Thyroid gland (tissue), 4 donors: ENCODE results near the gene NANOS3. TPM values are rescaled to one million over a fixed set of nuclear protein-coding genes. Genes with fewer than 3 reads are reported as not detected.

ENCODE experiments used
- DNase-seq, 2 donors: peaks; one replicate each; pipeline ENCODE4 v3.0.0-alpha.2; 2019
- H3K27ac ChIP-seq, 3 donors: fragments of 200-600 bp; sonication (generic); 1 replicate in 2 of 3; 2 replicates in 1 of 3; pipeline ENCODE4 v1.5.1; 2016 to 2019; ENCODE audit warnings: mild to moderate bottlenecking in 1 of 3, moderate library complexity in 1 of 3
- H3K27me3 ChIP-seq: fragments of 200-600 bp; sonication (generic); one replicate; pipeline ENCODE4 v1.5.1; 2019
- H3K36me3 ChIP-seq, 2 donors: fragments of 200-600 bp; sonication (generic); one replicate each; pipeline ENCODE4 v1.5.1; 2016 to 2019
- H3K4me1 ChIP-seq, 2 donors: fragments of 200-600 bp; sonication (generic); one replicate each; pipeline ENCODE4 v1.5.1; 2017 to 2019
- H3K4me3 ChIP-seq, 3 donors: fragments of 200-600 bp; sonication (generic); replicated peaks in 1 of 3; 1 replicate in 2 of 3; 2 replicates in 1 of 3; pipeline ENCODE4 v1.5.1; 2016; ENCODE audit warnings: mild to moderate bottlenecking in 1 of 3
- H3K9me3 ChIP-seq: fragments of 200-600 bp; sonication (generic); one replicate; pipeline ENCODE4 v1.5.1; 2017
- CTCF ChIP-seq, 6 experiments: fragments of 200-600 bp in 3 of 6; fragments of 450-650 bp in 3 of 6; sonication (generic) in 3 of 6; IDR thresholded peaks; one replicate each; pipeline ENCODE4 v1.5.1; 2016 to 2019; ENCODE audit warnings: antibody characterized with exemption in 6 of 6, mild to moderate bottlenecking in 2 of 6, inconsistent platforms in 1 of 6, moderate library complexity in 1 of 6
- POLR2A ChIP-seq, 2 donors: fragments of 450-650 bp; IDR thresholded peaks; one replicate each; pipeline ENCODE4 v1.6.1; 2017; ENCODE audit warnings: antibody characterized with exemption in 2 of 2, mild to moderate bottlenecking in 2 of 2, moderate library complexity in 1 of 2
- WGBS, 2 donors: methylation state at CpG; one replicate each; pipeline ENCODE4 v1.1.5; 2017; 5-methylcytosine and 5-hydroxymethylcytosine counted together
- intact Hi-C: fragments of 100-400 bp; cut with DNase I; formaldehyde crosslinking; loops from one replicate; pipeline ENCODE4 v1.15.1; 2023
- total RNA-seq, 4 donors: library from RNA; depleted of rRNA; stranded (reverse); fragments of >200 nt; gene quantifications; one replicate each; pipeline ENCODE4 v1.2.3, GENCODE V29; 2016

The NANOS3 gene
- total RNA-seq, 4 donors from 2014 or later, result not detected

GRCh38 chr19:13841086-13841961 lies 35.6 kb upstream of the NANOS3 start:
- peaks cover 24 to 68% of the 10 kb centered on the region in 2 donors for H3K4me1 ChIP-seq
- 54 to 89% methylated on average over 14 to 22 of the region's 26 CpGs for WGBS, 2 donors
- peak overlapping the region; percentile 26 to 94 (median 33) for H3K4me3 ChIP-seq
- intact Hi-C loops, result loop anchor here (5.0 kb wide), 1 partner anchor 44 kb away; the partner anchor contains the start of gene ZSWIM4
- no peak for TF ChIP-seq POLR2A (IDR thresholded peaks at IDR 0.05)
- TF ChIP-seq CTCF (IDR thresholded peaks at IDR 0.05), result no peak
- no peaks in the 10 kb centered on the region for H3K27me3 ChIP-seq
- H3K36me3 ChIP-seq, result no peaks in the 10 kb centered on the region
- peak; percentile 48 to 52 for DNase-seq
- H3K27ac ChIP-seq, result peak overlapping the region; percentile 92 to 99 (median 96)
- H3K9me3 ChIP-seq, result no peaks in the 10 kb centered on the region

- H3K4me1 ChIP-seq, result peaks cover 27 to 68% of the 10 kb centered on the region in 2 donors
- TF ChIP-seq POLR2A (IDR thresholded peaks at IDR 0.05), result no peak
- TF ChIP-seq CTCF (IDR thresholded peaks at IDR 0.05), result no peak
- no peaks in the 10 kb centered on the region for H3K27me3 ChIP-seq
- H3K4me3 ChIP-seq, result peak overlapping the region; percentile 6 to 94 (median 84)
- WGBS, 2 donors, result 8 to 20% methylated on average over 9 to 10 of the region's 11 CpGs
- intact Hi-C loops, result loop anchor here (5.0 kb wide), 1 partner anchor 45 kb away; the partner anchor contains the start of gene ZSWIM4
- H3K27ac ChIP-seq, result peak overlapping the region; percentile 92 to 99 (median 96)
- DNase-seq, result no peak
- no peaks in the 10 kb centered on the region for H3K36me3 ChIP-seq
- H3K9me3 ChIP-seq, result no peaks in the 10 kb centered on the region
These were observed 35.0 kb upstream of the NANOS3 start for GRCh38 chr19:13841962-13842290.

GRCh38 chr19:13842291-13843103 lies 34.4 kb upstream of the NANOS3 start:
- Histone ChIP-seq H3K27me3 (no peaks in the 10 kb centered on the region), H3K4me1 (peaks cover 29 to 68% of the 10 kb centered on the region in 2 donors), H3K36me3 (no peaks in the 10 kb centered on the region), H3K4me3 (peak overlapping the region; percentile 10 to 94 (median 84)), H3K27ac (peak overlapping the region; percentile 92 to 99 (median 96)), H3K9me3 (no peaks in the 10 kb centered on the region)
- intact Hi-C loops, result loop anchor here (5.0 kb wide), 1 partner anchor 45 kb away; the partner anchor contains the start of gene ZSWIM4
- TF ChIP-seq POLR2A (IDR thresholded peaks at IDR 0.05) (peak; percentile 79 to 96), CTCF (IDR thresholded peaks at IDR 0.05) (peak in 1 of 6 experiments; percentile 7)
- 0% methylated on average over 9 to 15 of the region's 95 CpGs for WGBS, 2 donors
- peak; percentile 83 for DNase-seq

- DNase-seq, result peak; percentile 47 to 64
- H3K27me3 ChIP-seq, result no peaks in the 10 kb centered on the region
- H3K27ac ChIP-seq, result peak overlapping the region; percentile 84 to 99 (median 96)
- H3K9me3 ChIP-seq, result no peaks in the 10 kb centered on the region
- intact Hi-C loops, result loop anchor here (5.0 kb wide), 1 partner anchor 46 kb away; the partner anchor contains the start of gene ZSWIM4
- no peaks in the 10 kb centered on the region for H3K36me3 ChIP-seq
- peaks cover 34 to 69% of the 10 kb centered on the region in 2 donors for H3K4me1 ChIP-seq
- peak overlapping the region; percentile 3 to 94 (median 10) for H3K4me3 ChIP-seq
- no peak for TF ChIP-seq CTCF (IDR thresholded peaks at IDR 0.05)
- TF ChIP-seq POLR2A (IDR thresholded peaks at IDR 0.05), result no peak
- WGBS, 2 donors, result 15 to 22% methylated on average over 15 to 20 of the region's 24 CpGs
These were observed 33.6 kb upstream of the NANOS3 start for GRCh38 chr19:13843104-13843921.
